Transverse colon (tissue), 4 donors: Measurements from ENCODE around the gene SIPA1L3. TPM values are rescaled to one million over a fixed set of nuclear protein-coding genes. Genes with fewer than 3 reads are reported as not detected.

Source experiments
- DNase-seq: peaks from one replicate; pipeline ENCODE4 v3.0.0-alpha.2; 2019
- H3K27ac ChIP-seq, 4 donors: fragments of 200-600 bp; sonication (generic); 2 replicates each; pipeline ENCODE4 v1.5.1; 2016 to 2018; ENCODE audit warnings: inconsistent platforms in 4 of 4
- H3K27me3 ChIP-seq: fragments of 200-600 bp; sonication (generic); 2 replicates; pipeline ENCODE4 v1.5.1; 2017; ENCODE audit warnings: inconsistent platforms
- H3K36me3 ChIP-seq, 4 donors: fragments of 200-600 bp; sonication (generic); 2 replicates each; pipeline ENCODE4 v1.5.1; 2017 to 2019; ENCODE audit warnings: inconsistent platforms in 4 of 4
- H3K4me1 ChIP-seq, 4 donors: fragments of 200-600 bp; sonication (generic); 2 replicates each; pipeline ENCODE4 v1.5.1; 2017 to 2020; ENCODE audit warnings: inconsistent platforms in 4 of 4
- H3K4me3 ChIP-seq, 4 donors: fragments of 200-600 bp; sonication (generic); 1 replicate in 1 of 4; 2 replicates in 3 of 4; pipeline versions ENCODE4 v1.5.1 to v1.6.1; 2017 to 2019; ENCODE audit warnings: inconsistent platforms in 4 of 4
- H3K9me3 ChIP-seq, 2 donors: fragments of 200-600 bp; sonication (generic); 2 replicates each; pipeline ENCODE4 v1.5.1; 2017 to 2019; ENCODE audit warnings: inconsistent platforms in 2 of 2
- EP300 ChIP-seq: sonication (generic); formaldehyde crosslinking; IDR thresholded peaks from one replicate; pipeline ENCODE4 v1.6.1; 2017; ENCODE audit warnings: antibody characterized with exemption, low read depth
- POLR2A ChIP-seq: fragments of 450-650 bp; IDR thresholded peaks from one replicate; pipeline ENCODE4 v1.6.1; 2016; ENCODE audit warnings: antibody characterized with exemption, mild to moderate bottlenecking, moderate library complexity
- POLR2AphosphoS5 ChIP-seq, 3 donors: sonication (generic); formaldehyde crosslinking; IDR thresholded peaks; one replicate each; pipeline ENCODE4 v1.6.1; 2016; ENCODE audit warnings: antibody characterized with exemption in 3 of 3
- WGBS, 2 donors: methylation state at CpG; one replicate each; pipeline ENCODE4 v1.1.5; 2018; ENCODE audit warnings: low coverage in 1 of 2; 5-methylcytosine and 5-hydroxymethylcytosine counted together
- in situ Hi-C, 4 donors: fragments of 200-750 bp; cut with MboI; loops; one replicate each; pipeline versions ENCODE4 v1.15.0 to v1.15.1; 2017; ENCODE audit warnings: low sequenced_read_pairs in 3 of 4, low pct_ligation_motif_present in 1 of 4, low pct_unique_long_range_greater_than_20kb in 1 of 4
- intact Hi-C: fragments of 100-400 bp; cut with DNase I; formaldehyde crosslinking; loops from one replicate; pipeline ENCODE4 v1.15.1; 2023; ENCODE audit warnings: low total_unique reads
- total RNA-seq, 4 donors: library from RNA; depleted of rRNA; stranded (reverse); fragments of >200 nt; gene quantifications; one replicate each; pipeline ENCODE4 v1.1.0, GENCODE V29; 2016
- TF ChIP-seq, protein P1 (sequence below), 5 experiments: fragments of 200-600 bp in 3 of 5; fragments of 450-650 bp in 2 of 5; sonication (generic) in 3 of 5; IDR thresholded peaks; 1 replicate in 2 of 5; 2 replicates in 3 of 5; pipeline ENCODE4 v1.5.1; 2016 to 2017; ENCODE audit warnings: antibody characterized with exemption in 5 of 5, inconsistent platforms in 3 of 5, mild to moderate bottlenecking in 2 of 5, moderate library complexity in 1 of 5

Gene SIPA1L3
- total RNA-seq, 4 donors from 2014 or later = 191 to 284 (median 231) TPM

- Histone ChIP-seq H3K36me3 (peaks cover 0 to 2% (median 0%) of the 10 kb centered on the region in 4 donors), H3K27ac (no peak overlapping the region), H3K4me3 (no peak overlapping the region), H3K9me3 (no peaks in the 10 kb centered on the region), H3K4me1 (no peaks in the 10 kb centered on the region), H3K27me3 (no peaks in the 10 kb centered on the region)
- 97 to 100% methylated on average over 1 to 10 of the region's 10 CpGs for WGBS, 2 donors
- TF ChIP-seq POLR2AphosphoS5 (IDR thresholded peaks at IDR 0.05) (no peak), EP300 (no peak), POLR2A (no peak)
- intact Hi-C loops (no loop called here), in situ Hi-C loops (no loop called here)
- DNase-seq = no peak
Measured at GRCh38 chr19:38195237-38195636, 288.2 kb downstream of the SIPA1L3 start.

GRCh38 chr19:38196245-38196837 lies 289.3 kb downstream of the SIPA1L3 start:
- no peaks in the 10 kb centered on the region for H3K4me1 ChIP-seq
- intact Hi-C loops = no loop called here
- TF ChIP-seq, protein P1, sequence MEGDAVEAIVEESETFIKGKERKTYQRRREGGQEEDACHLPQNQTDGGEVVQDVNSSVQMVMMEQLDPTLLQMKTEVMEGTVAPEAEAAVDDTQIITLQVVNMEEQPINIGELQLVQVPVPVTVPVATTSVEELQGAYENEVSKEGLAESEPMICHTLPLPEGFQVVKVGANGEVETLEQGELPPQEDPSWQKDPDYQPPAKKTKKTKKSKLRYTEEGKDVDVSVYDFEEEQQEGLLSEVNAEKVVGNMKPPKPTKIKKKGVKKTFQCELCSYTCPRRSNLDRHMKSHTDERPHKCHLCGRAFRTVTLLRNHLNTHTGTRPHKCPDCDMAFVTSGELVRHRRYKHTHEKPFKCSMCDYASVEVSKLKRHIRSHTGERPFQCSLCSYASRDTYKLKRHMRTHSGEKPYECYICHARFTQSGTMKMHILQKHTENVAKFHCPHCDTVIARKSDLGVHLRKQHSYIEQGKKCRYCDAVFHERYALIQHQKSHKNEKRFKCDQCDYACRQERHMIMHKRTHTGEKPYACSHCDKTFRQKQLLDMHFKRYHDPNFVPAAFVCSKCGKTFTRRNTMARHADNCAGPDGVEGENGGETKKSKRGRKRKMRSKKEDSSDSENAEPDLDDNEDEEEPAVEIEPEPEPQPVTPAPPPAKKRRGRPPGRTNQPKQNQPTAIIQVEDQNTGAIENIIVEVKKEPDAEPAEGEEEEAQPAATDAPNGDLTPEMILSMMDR (IDR thresholded peaks at IDR 0.05) = no peak
- no peak for TF ChIP-seq EP300
- no peak for TF ChIP-seq POLR2A
- no peak for TF ChIP-seq POLR2AphosphoS5 (IDR thresholded peaks at IDR 0.05)
- H3K9me3 ChIP-seq = no peaks in the 10 kb centered on the region
- no peak overlapping the region for H3K4me3 ChIP-seq
- WGBS, 2 donors = 78 to 92% methylated on average over 11 to 13 of the region's 13 CpGs
- peaks cover 0 to 2% (median 0%) of the 10 kb centered on the region in 4 donors for H3K36me3 ChIP-seq
- DNase-seq = no peak
- H3K27ac ChIP-seq = no peak overlapping the region
- in situ Hi-C loops = no loop called here
- H3K27me3 ChIP-seq = no peaks in the 10 kb centered on the region

GRCh38 chr19:38196948-38197656 lies 290.1 kb downstream of the SIPA1L3 start:
- no peak for TF ChIP-seq EP300
- TF ChIP-seq, protein P1 (IDR thresholded peaks at IDR 0.05) = no peak
- TF ChIP-seq POLR2A = no peak
- TF ChIP-seq POLR2AphosphoS5 (IDR thresholded peaks at IDR 0.05) = no peak
- no peak overlapping the region for H3K4me3 ChIP-seq
- in situ Hi-C loops (no loop called here), intact Hi-C loops (no loop called here)
- H3K4me1 ChIP-seq = no peaks in the 10 kb centered on the region
- 87 to 90% methylated on average over 8 to 23 of the region's 23 CpGs for WGBS, 2 donors
- H3K27me3 ChIP-seq = no peaks in the 10 kb centered on the region
- DNase-seq = no peak
- no peak overlapping the region for H3K27ac ChIP-seq
- peaks cover 0 to 2% (median 0%) of the 10 kb centered on the region in 4 donors for H3K36me3 ChIP-seq
- H3K9me3 ChIP-seq = no peaks in the 10 kb centered on the region

- Histone ChIP-seq H3K27me3 (no peaks in the 10 kb centered on the region), H3K36me3 (peaks cover 0 to 2% (median 0%) of the 10 kb centered on the region in 4 donors), H3K9me3 (no peaks in the 10 kb centered on the region), H3K4me3 (no peak overlapping the region), H3K27ac (no peak overlapping the region), H3K4me1 (no peaks in the 10 kb centered on the region)
- in situ Hi-C loops (no loop called here), intact Hi-C loops (no loop called here)
- TF ChIP-seq POLR2A (no peak), POLR2AphosphoS5 (IDR thresholded peaks at IDR 0.05) (no peak)
- WGBS, 2 donors = 95% methylated on average over 25 of the region's 25 CpGs; no CpG with 5 or more reads in 1 of the 2 donors
- DNase-seq = no peak
Measured at GRCh38 chr19:38197937-38198704, 291.1 kb downstream of the SIPA1L3 start.

DNA sequence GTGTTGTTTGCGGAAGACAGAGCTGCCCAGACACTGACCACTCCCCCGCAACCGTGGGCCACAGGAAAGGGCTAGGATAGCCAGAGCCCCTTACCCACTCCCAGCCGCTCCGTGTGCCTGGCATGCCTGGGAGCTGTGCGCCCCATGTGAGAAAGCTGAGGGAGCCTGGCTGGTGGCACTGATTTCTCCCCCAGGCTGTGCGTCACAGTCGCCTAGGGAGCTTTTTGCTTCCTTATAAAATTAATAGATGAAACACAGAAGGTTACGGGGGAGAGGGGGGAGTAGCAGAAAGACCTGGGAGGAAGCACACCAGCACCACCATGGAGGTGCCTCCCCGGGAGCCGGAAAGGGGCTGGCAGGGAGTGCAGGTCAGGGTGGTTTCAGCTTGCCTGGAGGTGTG lies 292.3 kb downstream of the SIPA1L3 start:
- TF ChIP-seq POLR2A (no peak), EP300 (no peak), POLR2AphosphoS5 (IDR thresholded peaks at IDR 0.05) (no peak)
- TF ChIP-seq, protein P1 (IDR thresholded peaks at IDR 0.05) = no peak
- in situ Hi-C loops (no loop called here), intact Hi-C loops (no loop called here)
- Histone ChIP-seq H3K36me3 (peaks cover 0 to 5% (median 0%) of the 10 kb centered on the region in 4 donors), H3K4me1 (no peaks in the 10 kb centered on the region), H3K27ac (no peak overlapping the region), H3K9me3 (no peaks in the 10 kb centered on the region), H3K27me3 (no peaks in the 10 kb centered on the region), H3K4me3 (no peak overlapping the region)
- 95 to 100% methylated on average over 2 to 11 of the region's 11 CpGs for WGBS, 2 donors
- no peak for DNase-seq
